ENCODE measurements around the gene SLC25A14. TPM values are rescaled to one million over a fixed set of nuclear protein-coding genes. Genes with fewer than 3 reads are reported as not detected.

Gene SLC25A14
- total and polyA plus RNA-seq, 2 of the 8 experiments (the other 6 are each of a cell fraction or from before 2014, with no cell fraction given), result 9.3 to 14.2 TPM

DNA sequence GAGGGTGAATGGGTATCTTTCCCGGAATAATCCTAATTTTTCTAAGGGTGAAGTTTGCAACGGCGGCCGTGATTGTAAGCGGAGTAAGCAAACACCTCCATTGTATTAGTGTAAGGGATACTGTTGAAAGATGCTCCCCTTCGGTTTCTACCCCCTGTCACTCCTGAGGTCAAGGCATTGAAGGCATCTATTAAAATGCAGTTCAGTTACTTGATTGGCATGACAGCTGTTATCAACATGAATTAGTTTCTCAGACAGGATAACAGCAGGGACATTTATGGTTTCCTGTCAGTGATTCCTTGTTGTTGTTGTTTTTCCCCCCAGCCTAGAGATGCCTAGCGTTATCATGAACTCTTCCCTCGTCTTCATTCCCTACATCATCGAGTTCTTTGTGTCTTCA is 552 bp downstream of the SLC25A14 start (continued):
- TF ChIP-seq SP1 (IDR thresholded peaks at IDR 0.05; ENCODE audit: low read depth, low read length) (no peak), RXRA (IDR thresholded peaks at IDR 0.05; ENCODE audit: insufficient read depth, low read depth, low read length) (no peak), CREB1 (IDR thresholded peaks at IDR 0.05) (no peak)
